HL-60 (cell line): ENCODE measurements around the gene ELFN2.

Experiments used
- DNase-seq, 2 experiments: peaks; one replicate each; pipeline ENCODE4 v3.0.0-alpha.2; 2010 to 2020; ENCODE audit warnings: low read depth in 1 of 2, low spot score in 1 of 2
- H3K27ac ChIP-seq: fragments of 250-450 bp; sonication (Bioruptor Pico); replicated peaks from 2 replicates; pipeline ENCODE4 v1.5.1; 2020; ENCODE audit warnings: mild to moderate bottlenecking, moderate library complexity
- H3K27me3 ChIP-seq: fragments of 250-450 bp; sonication (Bioruptor Pico); 2 replicates; pipeline ENCODE4 v1.5.1; 2021; ENCODE audit warnings: mild to moderate bottlenecking, moderate library complexity; ENCODE audit not compliant: insufficient read depth, poor library complexity, severe bottlenecking
- H3K4me3 ChIP-seq: replicated peaks from 2 replicates; pipeline ENCODE4 v1.5.1; 2011; ENCODE audit warnings: mild to moderate bottlenecking, control low read depth, low read length; ENCODE audit not compliant: insufficient read depth
- GABPA ChIP-seq: IDR thresholded peaks from 2 replicates; pipeline ENCODE4 v1.6.1; 2012; ENCODE audit warnings: low read depth
- POLR2AphosphoS5 ChIP-seq: IDR thresholded peaks from 2 replicates; pipeline ENCODE4 v1.6.1; 2012; ENCODE audit warnings: low read depth
- SPI1 ChIP-seq: IDR thresholded peaks from 2 replicates; pipeline ENCODE4 v1.6.1; 2012; ENCODE audit warnings: low read depth, mild to moderate bottlenecking, borderline replicate concordance
- TF ChIP-seq, protein P1 (sequence below): IDR thresholded peaks from one replicate; pipeline ENCODE4 v1.5.1; 2011; ENCODE audit warnings: low read length, control low read depth, inconsistent platforms; ENCODE audit not compliant: insufficient read depth
- TF ChIP-seq, protein P2 (sequence below): IDR thresholded peaks from 2 replicates; pipeline ENCODE4 v1.6.1; 2012; ENCODE audit warnings: low read depth; ENCODE audit not compliant: insufficient replicate concordance

Gene ELFN2

DNA sequence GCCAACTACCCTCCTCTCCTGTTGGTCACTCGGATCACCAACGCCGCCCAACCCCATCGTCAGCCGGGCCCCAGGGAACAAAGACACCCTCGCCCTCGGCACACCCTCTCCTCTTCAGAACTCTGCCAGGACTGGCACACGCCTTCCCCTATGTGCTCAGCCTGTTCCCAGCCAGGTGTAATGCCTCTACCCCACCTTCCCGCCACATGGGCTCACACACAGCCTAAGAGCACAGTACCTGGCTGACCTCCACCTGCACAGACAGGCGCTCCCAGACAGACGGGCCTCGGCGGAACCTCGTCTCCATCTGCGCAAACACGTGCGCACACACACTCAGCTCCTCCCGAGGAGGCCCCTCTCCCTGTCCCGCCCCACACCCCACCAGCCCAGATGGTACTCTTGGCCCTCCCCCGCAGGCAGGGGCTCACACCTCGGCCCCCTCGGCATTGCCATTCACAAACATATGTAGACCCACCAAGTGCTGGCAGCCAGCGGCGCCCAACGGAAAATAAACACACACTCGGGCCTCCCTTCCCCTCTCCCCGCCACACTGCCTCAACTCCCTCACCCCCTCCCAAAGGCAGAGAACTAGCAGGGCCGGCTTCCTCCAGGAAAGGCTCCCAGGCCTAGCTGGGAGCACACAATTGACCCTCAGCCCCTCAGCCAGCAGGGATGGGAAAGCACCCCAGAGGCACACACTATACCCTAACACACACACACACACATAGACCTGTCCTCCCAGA lies 8.5 kb downstream of the ELFN2 start:
- DNase-seq = no peak
- Histone ChIP-seq H3K27ac (no peak overlapping the region), H3K4me3 (no peak overlapping the region), H3K27me3 (peaks cover 62% of the 10 kb centered on the region)
- TF ChIP-seq, protein P1, sequence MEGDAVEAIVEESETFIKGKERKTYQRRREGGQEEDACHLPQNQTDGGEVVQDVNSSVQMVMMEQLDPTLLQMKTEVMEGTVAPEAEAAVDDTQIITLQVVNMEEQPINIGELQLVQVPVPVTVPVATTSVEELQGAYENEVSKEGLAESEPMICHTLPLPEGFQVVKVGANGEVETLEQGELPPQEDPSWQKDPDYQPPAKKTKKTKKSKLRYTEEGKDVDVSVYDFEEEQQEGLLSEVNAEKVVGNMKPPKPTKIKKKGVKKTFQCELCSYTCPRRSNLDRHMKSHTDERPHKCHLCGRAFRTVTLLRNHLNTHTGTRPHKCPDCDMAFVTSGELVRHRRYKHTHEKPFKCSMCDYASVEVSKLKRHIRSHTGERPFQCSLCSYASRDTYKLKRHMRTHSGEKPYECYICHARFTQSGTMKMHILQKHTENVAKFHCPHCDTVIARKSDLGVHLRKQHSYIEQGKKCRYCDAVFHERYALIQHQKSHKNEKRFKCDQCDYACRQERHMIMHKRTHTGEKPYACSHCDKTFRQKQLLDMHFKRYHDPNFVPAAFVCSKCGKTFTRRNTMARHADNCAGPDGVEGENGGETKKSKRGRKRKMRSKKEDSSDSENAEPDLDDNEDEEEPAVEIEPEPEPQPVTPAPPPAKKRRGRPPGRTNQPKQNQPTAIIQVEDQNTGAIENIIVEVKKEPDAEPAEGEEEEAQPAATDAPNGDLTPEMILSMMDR = no peak
- no peak for TF ChIP-seq POLR2AphosphoS5
- TF ChIP-seq SPI1 = no peak
- TF ChIP-seq, protein P2, sequence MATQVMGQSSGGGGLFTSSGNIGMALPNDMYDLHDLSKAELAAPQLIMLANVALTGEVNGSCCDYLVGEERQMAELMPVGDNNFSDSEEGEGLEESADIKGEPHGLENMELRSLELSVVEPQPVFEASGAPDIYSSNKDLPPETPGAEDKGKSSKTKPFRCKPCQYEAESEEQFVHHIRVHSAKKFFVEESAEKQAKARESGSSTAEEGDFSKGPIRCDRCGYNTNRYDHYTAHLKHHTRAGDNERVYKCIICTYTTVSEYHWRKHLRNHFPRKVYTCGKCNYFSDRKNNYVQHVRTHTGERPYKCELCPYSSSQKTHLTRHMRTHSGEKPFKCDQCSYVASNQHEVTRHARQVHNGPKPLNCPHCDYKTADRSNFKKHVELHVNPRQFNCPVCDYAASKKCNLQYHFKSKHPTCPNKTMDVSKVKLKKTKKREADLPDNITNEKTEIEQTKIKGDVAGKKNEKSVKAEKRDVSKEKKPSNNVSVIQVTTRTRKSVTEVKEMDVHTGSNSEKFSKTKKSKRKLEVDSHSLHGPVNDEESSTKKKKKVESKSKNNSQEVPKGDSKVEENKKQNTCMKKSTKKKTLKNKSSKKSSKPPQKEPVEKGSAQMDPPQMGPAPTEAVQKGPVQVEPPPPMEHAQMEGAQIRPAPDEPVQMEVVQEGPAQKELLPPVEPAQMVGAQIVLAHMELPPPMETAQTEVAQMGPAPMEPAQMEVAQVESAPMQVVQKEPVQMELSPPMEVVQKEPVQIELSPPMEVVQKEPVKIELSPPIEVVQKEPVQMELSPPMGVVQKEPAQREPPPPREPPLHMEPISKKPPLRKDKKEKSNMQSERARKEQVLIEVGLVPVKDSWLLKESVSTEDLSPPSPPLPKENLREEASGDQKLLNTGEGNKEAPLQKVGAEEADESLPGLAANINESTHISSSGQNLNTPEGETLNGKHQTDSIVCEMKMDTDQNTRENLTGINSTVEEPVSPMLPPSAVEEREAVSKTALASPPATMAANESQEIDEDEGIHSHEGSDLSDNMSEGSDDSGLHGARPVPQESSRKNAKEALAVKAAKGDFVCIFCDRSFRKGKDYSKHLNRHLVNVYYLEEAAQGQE = no peak

DNA sequence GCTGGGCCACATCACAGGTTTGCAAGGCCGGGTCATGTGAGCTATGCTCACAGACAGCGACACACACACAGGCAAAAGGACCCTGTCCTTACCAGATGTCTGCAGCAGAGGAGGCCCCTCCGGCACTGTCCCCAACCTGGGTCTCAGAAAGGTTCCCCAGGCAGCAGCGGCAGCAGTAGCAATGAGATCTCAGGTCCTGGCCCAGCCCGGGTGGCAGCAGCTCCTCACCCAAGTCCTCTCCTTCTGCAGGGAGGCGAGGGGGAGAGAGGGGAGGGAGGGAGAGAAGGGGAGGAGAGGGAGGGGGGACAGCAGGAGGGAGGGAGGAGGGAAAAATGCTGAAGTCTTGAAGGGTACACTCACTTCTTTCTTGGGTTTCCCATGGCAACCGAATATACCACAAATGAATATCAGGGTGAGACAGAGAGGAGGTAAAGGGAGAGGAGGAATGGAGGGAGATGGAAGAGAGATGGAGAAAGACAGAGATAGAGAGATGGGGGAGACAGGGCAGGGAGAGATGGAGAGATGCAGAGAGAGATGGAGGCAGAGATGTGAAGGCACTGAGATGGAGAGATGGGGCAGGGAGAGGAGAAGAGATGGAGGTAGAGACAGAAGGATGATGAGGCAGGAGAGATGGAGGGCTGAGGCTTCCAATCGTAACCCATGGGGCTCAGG lies 9.5 kb downstream of the ELFN2 start:
- no peak for TF ChIP-seq POLR2AphosphoS5
- TF ChIP-seq GABPA = no peak
- TF ChIP-seq, protein P2 = no peak
- TF ChIP-seq, protein P1 = no peak
- no peak for TF ChIP-seq SPI1
- Histone ChIP-seq H3K27ac (no peak overlapping the region), H3K4me3 (no peak overlapping the region), H3K27me3 (peaks cover 52% of the 10 kb centered on the region)
- DNase-seq = no peak

DNA sequence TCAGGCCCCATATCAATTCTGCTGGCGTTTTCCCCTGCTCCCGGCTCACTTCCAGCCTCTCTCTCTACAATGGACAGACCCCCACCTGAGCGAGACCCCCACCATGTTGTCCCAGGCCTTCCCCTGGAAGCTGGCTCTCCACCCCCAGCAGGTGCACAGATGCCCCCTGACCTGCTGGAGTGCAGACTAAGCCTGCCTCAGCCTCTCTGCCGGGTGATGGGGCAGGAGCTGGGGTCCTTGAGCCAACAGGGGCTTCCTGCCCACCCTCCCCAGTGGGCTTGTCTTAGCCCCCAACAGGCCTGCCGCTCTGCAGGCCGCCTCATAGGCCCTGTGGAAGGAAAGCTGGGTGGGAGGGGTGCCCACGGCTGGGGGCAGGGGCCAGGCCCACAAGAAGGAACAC lies 10.0 kb downstream of the ELFN2 start:
- TF ChIP-seq, protein P1 = no peak
- TF ChIP-seq GABPA (no peak), POLR2AphosphoS5 (no peak), SPI1 (no peak)
- TF ChIP-seq, protein P2 = no peak
- Histone ChIP-seq H3K27me3 (peaks cover 47% of the 10 kb centered on the region), H3K4me3 (no peak overlapping the region), H3K27ac (no peak overlapping the region)
- DNase-seq = no peak
